HFF-Myc (cell line): Measurements from ENCODE around the gene VEPH1.

Experiments used
- DNase-seq: peaks from one replicate; pipeline ENCODE4 v3.0.0-alpha.2; 2011; ENCODE audit warnings: low read depth; ENCODE audit errors: extremely low read depth
- H3K4me3 ChIP-seq: replicated peaks from 2 replicates; pipeline ENCODE4 v1.5.1; 2011; ENCODE audit warnings: low read depth, mild to moderate bottlenecking, control low read depth, low read length
- CTCF ChIP-seq: IDR thresholded peaks from 2 replicates; pipeline ENCODE4 v1.5.1; 2012; ENCODE audit warnings: mild to moderate bottlenecking, low read depth, low read length, control low read depth; ENCODE audit errors: missing control alignments

Gene VEPH1

GRCh38 chr3:157310329-157311052 is 192.7 kb downstream of the VEPH1 start:
- no peak for TF ChIP-seq CTCF
- H3K4me3 ChIP-seq = no peak overlapping the region
- no peak for DNase-seq

GRCh38 chr3:157306502-157306901 is 196.7 kb downstream of the VEPH1 start:
- TF ChIP-seq CTCF = no peak
- no peak for DNase-seq
- no peak overlapping the region for H3K4me3 ChIP-seq

GRCh38 chr3:157305392-157305791 is 197.8 kb downstream of the VEPH1 start:
- TF ChIP-seq CTCF = no peak
- no peak overlapping the region for H3K4me3 ChIP-seq
- no peak for DNase-seq

GRCh38 chr3:157301755-157302154 is 201.5 kb downstream of the VEPH1 start:
- no peak overlapping the region for H3K4me3 ChIP-seq
- no peak for DNase-seq
- TF ChIP-seq CTCF = no peak

GRCh38 chr3:157300981-157301663 is 202.1 kb downstream of the VEPH1 start:
- DNase-seq = no peak
- H3K4me3 ChIP-seq = no peak overlapping the region
- TF ChIP-seq CTCF = no peak

GRCh38 chr3:157300094-157300493 is 203.1 kb downstream of the VEPH1 start:
- DNase-seq = no peak
- TF ChIP-seq CTCF = no peak
- H3K4me3 ChIP-seq = no peak overlapping the region
